Astrocyte (in vitro differentiated cells and primary cell): Measurements from ENCODE around the gene ATXN7L1.

ENCODE experiments used
- EZH2 ChIP-seq: IDR thresholded peaks from 2 replicates; pipeline ENCODE4 v1.6.1; 2012; ENCODE audit warnings: mild to moderate bottlenecking, low read length, inconsistent platforms; ENCODE audit not compliant: insufficient read depth
- TF ChIP-seq, protein P1 (sequence below): IDR thresholded peaks from 2 replicates; pipeline ENCODE4 v1.5.1; 2011; ENCODE audit warnings: low read depth, mild to moderate bottlenecking, inconsistent platforms, low read length, moderate library complexity; ENCODE audit not compliant: insufficient read depth

DNA sequence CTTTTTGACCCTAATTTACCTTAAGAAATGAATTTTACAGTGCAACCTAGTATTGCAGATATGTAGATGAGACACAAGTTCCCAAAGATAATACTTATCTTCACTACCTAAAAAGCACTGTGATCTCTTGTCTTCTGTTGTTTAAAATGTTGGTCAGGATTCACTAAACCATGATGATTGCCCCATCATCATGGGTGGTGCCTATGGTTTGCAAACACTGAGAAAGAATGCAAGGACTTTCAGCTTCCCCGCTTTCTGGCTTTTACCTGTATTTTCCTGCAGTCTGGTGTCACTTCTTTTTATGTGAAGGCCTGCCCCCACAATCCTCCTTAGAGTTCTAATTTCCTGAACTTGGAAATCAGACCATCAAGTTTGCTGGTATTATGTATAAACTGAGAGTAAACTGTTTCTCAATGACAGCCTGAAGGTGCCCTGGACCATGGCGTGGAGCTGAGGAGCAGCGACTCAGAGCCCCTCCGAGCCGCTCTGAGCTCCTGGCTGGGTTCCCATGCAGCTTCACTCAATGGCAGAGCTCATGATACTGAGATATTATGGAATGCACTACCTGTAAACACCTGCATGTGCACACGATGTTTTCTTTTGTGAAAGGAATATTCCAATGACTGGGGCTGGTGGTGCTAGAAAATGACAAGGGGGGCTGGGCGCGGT, 176.7 kb downstream of the ATXN7L1 start:
- TF ChIP-seq, protein P1, sequence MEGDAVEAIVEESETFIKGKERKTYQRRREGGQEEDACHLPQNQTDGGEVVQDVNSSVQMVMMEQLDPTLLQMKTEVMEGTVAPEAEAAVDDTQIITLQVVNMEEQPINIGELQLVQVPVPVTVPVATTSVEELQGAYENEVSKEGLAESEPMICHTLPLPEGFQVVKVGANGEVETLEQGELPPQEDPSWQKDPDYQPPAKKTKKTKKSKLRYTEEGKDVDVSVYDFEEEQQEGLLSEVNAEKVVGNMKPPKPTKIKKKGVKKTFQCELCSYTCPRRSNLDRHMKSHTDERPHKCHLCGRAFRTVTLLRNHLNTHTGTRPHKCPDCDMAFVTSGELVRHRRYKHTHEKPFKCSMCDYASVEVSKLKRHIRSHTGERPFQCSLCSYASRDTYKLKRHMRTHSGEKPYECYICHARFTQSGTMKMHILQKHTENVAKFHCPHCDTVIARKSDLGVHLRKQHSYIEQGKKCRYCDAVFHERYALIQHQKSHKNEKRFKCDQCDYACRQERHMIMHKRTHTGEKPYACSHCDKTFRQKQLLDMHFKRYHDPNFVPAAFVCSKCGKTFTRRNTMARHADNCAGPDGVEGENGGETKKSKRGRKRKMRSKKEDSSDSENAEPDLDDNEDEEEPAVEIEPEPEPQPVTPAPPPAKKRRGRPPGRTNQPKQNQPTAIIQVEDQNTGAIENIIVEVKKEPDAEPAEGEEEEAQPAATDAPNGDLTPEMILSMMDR = no peak
- no peak for TF ChIP-seq EZH2
